Psoas muscle (tissue), 8 donors: ENCODE results near the gene DSG2. TPM values are rescaled to one million over a fixed set of nuclear protein-coding genes. Genes with fewer than 3 reads are reported as not detected.
"Not testable (repeated sequence)": the region's sequence is repeated elsewhere in the genome, so short reads cannot be mapped to it uniquely, and the experiment has no call there.

Experiments used
- ATAC-seq, 4 donors: fragments of 200-7000 bp; cut with Tn5 transposase; one replicate each; pipeline ENCODE4 v1.9.1; 2020; ENCODE audit warnings: moderate library complexity in 3 of 4, mild to moderate bottlenecking in 2 of 4
- DNase-seq, 2 donors: peaks; one replicate each; pipeline ENCODE4 v3.0.0-alpha.2; 2020
- H3K27ac ChIP-seq: fragments of 200-600 bp; one replicate; pipeline ENCODE4 v1.8.0; 2022
- H3K27me3 ChIP-seq, 3 donors: fragments of 200-600 bp in 1 of 3; one replicate each; pipeline versions ENCODE4 v1.6.1 to v1.8.0; 2013 to 2022; ENCODE audit warnings: low read length in 2 of 3, mild to moderate bottlenecking in 2 of 3, moderate library complexity in 1 of 3; ENCODE audit not compliant: insufficient read depth in 3 of 3
- H3K36me3 ChIP-seq, 2 donors: fragments of 200-600 bp in 1 of 2; one replicate each; pipeline versions ENCODE4 v1.6.1 to v1.8.0; 2013 to 2022; ENCODE audit warnings: low read depth in 1 of 2, mild to moderate bottlenecking in 1 of 2, moderate library complexity in 1 of 2; ENCODE audit not compliant: insufficient read depth in 1 of 2
- H3K4me1 ChIP-seq: fragments of 200-600 bp; one replicate; pipeline ENCODE4 v1.8.0; 2022
- H3K4me3 ChIP-seq: fragments of 200-600 bp; one replicate; pipeline ENCODE4 v1.8.0; 2022; ENCODE audit warnings: mild to moderate bottlenecking
- H3K9me3 ChIP-seq: fragments of 200-600 bp; one replicate; pipeline ENCODE4 v1.8.0; 2022
- WGBS, 3 donors: extraction: QIAGEN DNeasy Blood & Tissue Kit; methylation state at CpG; one replicate each; pipeline versions ENCODE4 v1.1.6 to v1.1.7; 2013; 5-methylcytosine and 5-hydroxymethylcytosine counted together
- intact Hi-C, 2 donors: fragments of 100-400 bp; cut with DNase I; formaldehyde crosslinking; loops; one replicate each; pipeline versions ENCODE4 v1.11.0 to v1.14.2; 2022
- polyA plus RNA-seq, 3 donors: library from polyadenylated mRNA; stranded (reverse); fragments of 200-250 nt; gene quantifications; one replicate each; pipeline ENCODE4 v1.2.3, GENCODE V29; 2013
- total RNA-seq, 4 donors: library from RNA; stranded (reverse); fragmentation: NEBNext Ultra II Directional in 2 of 4; extraction: Animal tissue kit (Norgen Biotek cat#: 25700) in 2 of 4; gene quantifications; one replicate each; pipeline versions ENCODE4 v1.2.1 to v1.2.4, GENCODE V29; 2021 to 2023
- TF ChIP-seq, protein P1 (sequence below): fragments of 200-600 bp; IDR thresholded peaks from one replicate; pipeline ENCODE4 v1.8.0; 2022; ENCODE audit warnings: antibody characterized with exemption
- donor health status: healthy with polysubstance abuse.
- donor health status: DM: no; HTN: no; CAD: no; lungs with moderate emphysema.
- donor health status: Bipolar disorder and iron deficiency.
- donor health status: healthy.
- donor health status: DM: yes; HTN: yes; CAD: no.
- donor health status: DM: no; HTN: no; CAD: no.
- donor health status: DM: no; HTN: no; CAD: no.
- donor health status: DM: yes; HTN: yes; CAD: no.

DSG2 gene
- total and polyA plus RNA-seq, 7 donors, result 0.33 to 1.8 (median 0.93) TPM

- ATAC-seq (no peak), DNase-seq (no peak)
- Histone ChIP-seq H3K4me3 (no peak overlapping the region), H3K4me1 (no peaks in the 10 kb centered on the region), H3K36me3 (no peaks in the 10 kb centered on the region), H3K27ac (no peak overlapping the region), H3K9me3 (no peaks in the 10 kb centered on the region), H3K27me3 (peaks cover 0 to 17% (median 1%) of the 10 kb centered on the region in 3 donors)
- intact Hi-C loops, result no loop called here
- TF ChIP-seq, protein P1, sequence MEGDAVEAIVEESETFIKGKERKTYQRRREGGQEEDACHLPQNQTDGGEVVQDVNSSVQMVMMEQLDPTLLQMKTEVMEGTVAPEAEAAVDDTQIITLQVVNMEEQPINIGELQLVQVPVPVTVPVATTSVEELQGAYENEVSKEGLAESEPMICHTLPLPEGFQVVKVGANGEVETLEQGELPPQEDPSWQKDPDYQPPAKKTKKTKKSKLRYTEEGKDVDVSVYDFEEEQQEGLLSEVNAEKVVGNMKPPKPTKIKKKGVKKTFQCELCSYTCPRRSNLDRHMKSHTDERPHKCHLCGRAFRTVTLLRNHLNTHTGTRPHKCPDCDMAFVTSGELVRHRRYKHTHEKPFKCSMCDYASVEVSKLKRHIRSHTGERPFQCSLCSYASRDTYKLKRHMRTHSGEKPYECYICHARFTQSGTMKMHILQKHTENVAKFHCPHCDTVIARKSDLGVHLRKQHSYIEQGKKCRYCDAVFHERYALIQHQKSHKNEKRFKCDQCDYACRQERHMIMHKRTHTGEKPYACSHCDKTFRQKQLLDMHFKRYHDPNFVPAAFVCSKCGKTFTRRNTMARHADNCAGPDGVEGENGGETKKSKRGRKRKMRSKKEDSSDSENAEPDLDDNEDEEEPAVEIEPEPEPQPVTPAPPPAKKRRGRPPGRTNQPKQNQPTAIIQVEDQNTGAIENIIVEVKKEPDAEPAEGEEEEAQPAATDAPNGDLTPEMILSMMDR, result no peak
- WGBS, 3 donors, result 79 to 83% (median 81%) methylated on average over 10 of the region's 10 CpGs
Measured at GRCh38 chr18:31504455-31505147, 6.6 kb downstream of the DSG2 start.

DNA sequence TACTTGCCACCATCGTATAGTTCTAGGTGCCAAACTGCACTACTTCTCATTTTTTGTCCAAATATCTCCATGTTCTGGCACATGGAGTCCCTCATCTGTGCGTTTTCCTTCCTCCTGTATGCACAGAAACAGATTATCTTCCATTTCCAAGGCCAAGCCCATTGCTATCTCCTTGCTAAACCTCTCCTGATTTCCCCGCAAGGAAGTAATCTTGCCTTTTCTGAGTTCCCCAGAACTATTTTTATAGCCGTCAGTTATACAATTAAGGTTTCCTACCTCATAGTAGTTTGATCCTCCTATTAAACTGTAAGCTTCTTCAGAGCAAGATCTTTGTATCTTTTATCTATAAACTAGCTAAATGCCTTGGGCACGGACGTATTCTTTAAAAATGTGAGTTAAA lies 7.2 kb downstream of the DSG2 start:
- no peak overlapping the region for H3K4me3 ChIP-seq

DNA sequence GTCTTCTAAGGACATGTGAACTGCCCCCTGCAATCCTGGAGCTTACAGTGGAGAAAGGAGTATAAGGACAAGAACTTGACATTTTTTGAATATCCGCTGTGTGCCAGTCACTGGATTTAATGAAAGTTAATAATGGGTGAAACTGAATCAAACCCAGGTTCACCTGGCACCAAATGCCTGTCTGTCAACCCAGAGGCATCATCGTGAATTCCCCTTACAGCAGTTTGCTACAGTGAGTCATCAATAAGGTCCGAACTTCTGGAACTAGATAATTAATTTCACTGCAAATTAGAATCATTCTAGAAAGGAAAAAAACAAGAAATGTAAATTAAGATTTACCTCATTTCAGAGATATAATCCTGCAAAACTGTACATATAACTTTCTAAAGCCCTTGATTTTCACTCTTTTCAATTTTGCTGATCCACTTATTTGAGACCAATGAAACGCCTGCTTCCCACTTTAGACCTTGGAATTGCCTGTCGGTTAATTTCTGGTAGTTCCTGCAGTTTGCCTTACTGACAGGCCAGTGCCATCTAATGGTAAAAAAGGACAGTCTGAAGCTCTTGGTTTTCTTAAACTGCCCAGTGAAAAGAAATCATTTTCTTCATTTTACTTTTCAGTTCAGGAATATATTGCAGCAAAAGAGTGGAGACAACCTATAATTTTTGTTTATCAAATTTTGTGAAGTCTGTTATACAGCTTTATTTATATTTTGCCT lies 8.2 kb downstream of the DSG2 start:
- WGBS, 3 donors, result 62 to 63% (median 63%) methylated on average over 5 of the region's 5 CpGs

More for the DNA sequence above, 7.2 kb downstream of the DSG2 start:
- ATAC-seq, result no peak
- H3K27ac ChIP-seq, result no peak overlapping the region
- no peak for DNase-seq
- no peaks in the 10 kb centered on the region for H3K4me1 ChIP-seq
- intact Hi-C loops, result no loop called here
- TF ChIP-seq, protein P1, result no peak
- H3K36me3 ChIP-seq, result no peaks in the 10 kb centered on the region
- WGBS, 3 donors, result 77 to 83% (median 77%) methylated on average over 6 of the region's 6 CpGs
- H3K27me3 ChIP-seq, result peaks cover 0 to 12% (median 1%) of the 10 kb centered on the region in 3 donors
- H3K9me3 ChIP-seq, result no peaks in the 10 kb centered on the region

GRCh38 chr18:31507124-31507523 lies 9.1 kb downstream of the DSG2 start:
- intact Hi-C loops, result not testable (repeated sequence)
- WGBS, 3 donors, result 90 to 100% (median 94%) methylated on average over 2 of the region's 2 CpGs

More for the DNA sequence above, 8.2 kb downstream of the DSG2 start:
- H3K27ac ChIP-seq, result no peak overlapping the region
- no peak for ATAC-seq
- TF ChIP-seq, protein P1, result peak; percentile 6
- no peaks in the 10 kb centered on the region for H3K36me3 ChIP-seq
- intact Hi-C loops, result no loop called here
- peaks cover 0 to 9% (median 1%) of the 10 kb centered on the region in 3 donors for H3K27me3 ChIP-seq
- no peak overlapping the region for H3K4me3 ChIP-seq
- no peaks in the 10 kb centered on the region for H3K9me3 ChIP-seq
- H3K4me1 ChIP-seq, result no peaks in the 10 kb centered on the region
- no peak for DNase-seq

DNA sequence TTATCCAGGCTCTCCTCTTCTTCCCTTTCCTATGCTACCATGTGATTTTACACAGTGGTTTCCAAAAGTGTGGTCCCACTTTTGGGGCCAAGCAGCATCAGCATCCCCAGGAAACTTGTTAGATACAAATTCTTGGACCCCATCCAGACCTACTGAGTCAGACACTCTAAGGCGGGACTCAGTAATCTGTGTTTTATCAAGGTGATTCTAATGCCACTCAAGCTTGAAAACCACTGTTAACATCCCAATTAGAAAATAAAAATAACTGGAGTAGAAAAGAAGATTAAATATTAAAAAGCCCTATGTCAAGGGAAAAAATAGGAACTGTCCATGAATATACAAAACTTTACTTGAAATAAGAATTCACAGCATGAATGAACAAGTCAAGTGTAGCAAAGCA lies 10.8 kb downstream of the DSG2 start:
- 85 to 88% (median 88%) methylated on average over 1 of the region's 1 CpG for WGBS, 3 donors
- H3K27me3 ChIP-seq, result peaks cover 0 to 1% (median 0%) of the 10 kb centered on the region in 3 donors

More at GRCh38 chr18:31507124-31507523, 9.1 kb downstream of the DSG2 start:
- H3K4me3 ChIP-seq, H3K36me3 ChIP-seq, H3K9me3 ChIP-seq, H3K27me3 ChIP-seq, H3K27ac ChIP-seq, DNase-seq, H3K4me1 ChIP-seq, ATAC-seq: not testable (repeated sequence)

More for the DNA sequence above, 10.8 kb downstream of the DSG2 start:
- H3K4me3 ChIP-seq, result no peak overlapping the region
- H3K9me3 ChIP-seq, result no peaks in the 10 kb centered on the region
- no peak overlapping the region for H3K27ac ChIP-seq
- H3K4me1 ChIP-seq, result no peaks in the 10 kb centered on the region
- TF ChIP-seq, protein P1, result no peak
- DNase-seq (no peak), ATAC-seq (no peak)
- intact Hi-C loops, result no loop called here
- no peaks in the 10 kb centered on the region for H3K36me3 ChIP-seq
